GM13976 (cell line): ENCODE measurements around the gene THSD4.

ENCODE experiments used
- DNase-seq: peaks from one replicate; pipeline ENCODE4 v3.0.0; 2012; ENCODE audit warnings: low spot score
- CTCF ChIP-seq: IDR thresholded peaks from 2 replicates; pipeline ENCODE4 v1.5.1; 2012; ENCODE audit warnings: borderline replicate concordance, mild to moderate bottlenecking; ENCODE audit not compliant: insufficient read depth; ENCODE audit errors: extremely low read depth, missing control alignments, control extremely low read depth
- in situ Hi-C: fragments of 300-500 bp; cut with MboI; formaldehyde crosslinking; loops from one replicate; pipeline ENCODE4 v1.12.0; 2022; ENCODE audit warnings: low sequenced_read_pairs, mixed read lengths, inconsistent platforms; ENCODE audit not compliant: unreplicated experiment

The THSD4 gene

GRCh38 chr15:71456362-71456761 is 341.1 kb downstream of the THSD4 start:
- DNase-seq: no peak
- TF ChIP-seq CTCF: no peak
- in situ Hi-C loops: loop anchor here (25.0 kb wide), 1 partner anchor 706 kb away; no protein-coding TSS in a partner anchor

- TF ChIP-seq CTCF: no peak
- DNase-seq: no peak
- in situ Hi-C loops: loop anchor here (25.0 kb wide), 1 partner anchor 705 kb away; no protein-coding TSS in a partner anchor
These were observed 341.5 kb downstream of the THSD4 start for GRCh38 chr15:71456811-71457210.

GRCh38 chr15:71458089-71458660 is 342.9 kb downstream of the THSD4 start:
- in situ Hi-C loops: loop anchor here (25.0 kb wide), 1 partner anchor 704 kb away; no protein-coding TSS in a partner anchor
- no peak for DNase-seq

GRCh38 chr15:71461748-71462147 is 346.5 kb downstream of the THSD4 start:
- no peak for DNase-seq
- in situ Hi-C loops: loop anchor here (25.0 kb wide), 1 partner anchor 701 kb away; no protein-coding TSS in a partner anchor
- no peak for TF ChIP-seq CTCF

More at GRCh38 chr15:71458089-71458660, 342.9 kb downstream of the THSD4 start:
- TF ChIP-seq CTCF: no peak

GRCh38 chr15:71462638-71463037 is 347.4 kb downstream of the THSD4 start:
- no peak for TF ChIP-seq CTCF
- no peak for DNase-seq
- in situ Hi-C loops: loop anchor here (25.0 kb wide), 1 partner anchor 700 kb away; no protein-coding TSS in a partner anchor

GRCh38 chr15:71463156-71463665 is 347.9 kb downstream of the THSD4 start:
- TF ChIP-seq CTCF: no peak
- in situ Hi-C loops: loop anchor here (25.0 kb wide), 1 partner anchor 699 kb away; no protein-coding TSS in a partner anchor
- no peak for DNase-seq
